IPS DF 4.7 (cell line): ENCODE results near the gene LGSN.
"Not testable (repeated sequence)": the region's sequence is repeated elsewhere in the genome, so short reads cannot be mapped to it uniquely, and the experiment has no call there.

Experiments
- DNase-seq: peaks from one replicate; pipeline ENCODE4 v3.0.0-alpha.2; 2013; ENCODE audit warnings: low spot score; ENCODE audit errors: extremely low read depth

LGSN gene

GRCh38 chr6:63319939-63320338 is at the start of gene LGSN:
TSS of gene LGSN (minus strand) at chr6:63319983. CDS start at chr6:63319943, 40 bp downstream.
- no peak for DNase-seq

- DNase-seq = no peak
These were observed 48.6 kb upstream of the LGSN start for GRCh38 chr6:63368347-63368746.

DNA sequence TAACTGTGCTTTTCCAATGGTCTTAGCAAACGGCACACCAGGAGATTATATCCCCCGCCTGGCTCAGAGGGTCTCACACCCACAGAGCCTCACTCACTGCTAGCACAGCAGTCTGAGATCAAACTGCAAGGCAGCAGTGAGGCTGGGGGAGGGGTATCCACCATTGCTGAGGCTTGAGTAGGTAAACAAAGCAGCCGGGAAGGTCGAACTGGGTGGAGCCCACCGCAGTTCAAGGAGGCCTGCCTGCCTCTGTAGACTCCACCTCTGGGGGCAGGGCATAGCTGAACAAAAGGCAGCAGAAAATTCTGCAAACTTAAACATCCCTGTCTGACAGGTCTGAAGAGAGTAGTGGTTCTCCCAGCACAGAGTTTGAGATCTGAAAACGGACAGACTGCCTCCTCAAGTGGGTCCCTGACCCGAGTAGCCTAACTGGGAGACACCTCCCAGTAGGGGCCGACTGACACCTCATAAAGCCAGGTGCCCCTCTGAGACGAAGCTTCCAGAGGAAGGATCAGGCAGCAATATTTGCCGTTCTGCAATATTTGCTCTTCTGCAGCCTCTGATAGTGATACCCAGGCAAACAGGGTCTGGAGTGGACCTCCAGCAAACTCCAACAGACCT is 42.8 kb upstream of the LGSN start:
- DNase-seq = not testable (repeated sequence)

DNA sequence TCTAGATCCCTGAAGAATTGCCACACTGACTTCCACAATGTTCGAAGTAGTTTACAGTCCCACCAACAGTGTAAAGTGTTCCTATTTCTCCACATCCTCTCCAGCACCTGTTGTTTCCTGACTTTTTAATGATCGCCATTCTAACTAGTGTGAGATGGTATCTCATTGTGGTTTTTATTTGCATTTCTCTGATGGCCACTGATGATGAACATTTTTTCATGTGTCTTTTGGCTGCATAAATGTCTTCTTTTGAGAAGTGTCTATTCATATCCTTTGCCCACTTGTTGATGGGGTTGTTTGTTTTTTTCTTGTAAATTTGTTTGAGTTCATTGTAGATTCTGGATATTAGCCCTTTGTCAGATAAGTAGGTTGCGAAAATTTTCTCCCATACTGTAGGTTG is 37.6 kb upstream of the LGSN start:
- not testable (repeated sequence) for DNase-seq

- DNase-seq = no peak
These were observed 35.8 kb upstream of the LGSN start for GRCh38 chr6:63355632-63356031.

DNA sequence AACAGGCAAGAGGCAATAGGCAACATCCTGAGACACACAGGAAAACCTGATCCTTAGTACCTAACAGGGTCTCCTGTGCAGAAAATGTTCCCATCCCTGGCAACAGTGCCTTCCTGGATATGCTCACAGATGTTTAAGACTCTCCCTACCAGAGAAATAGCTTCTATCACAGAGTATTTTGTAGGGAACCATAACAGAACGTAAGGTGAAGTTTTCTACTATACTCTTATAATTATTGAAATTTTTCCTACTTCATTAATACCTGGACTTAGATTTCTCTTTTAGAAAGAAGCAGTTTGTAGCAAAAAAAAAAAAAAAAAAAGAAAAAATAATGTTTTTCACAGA is 33.5 kb upstream of the LGSN start:
- DNase-seq = no peak

DNA sequence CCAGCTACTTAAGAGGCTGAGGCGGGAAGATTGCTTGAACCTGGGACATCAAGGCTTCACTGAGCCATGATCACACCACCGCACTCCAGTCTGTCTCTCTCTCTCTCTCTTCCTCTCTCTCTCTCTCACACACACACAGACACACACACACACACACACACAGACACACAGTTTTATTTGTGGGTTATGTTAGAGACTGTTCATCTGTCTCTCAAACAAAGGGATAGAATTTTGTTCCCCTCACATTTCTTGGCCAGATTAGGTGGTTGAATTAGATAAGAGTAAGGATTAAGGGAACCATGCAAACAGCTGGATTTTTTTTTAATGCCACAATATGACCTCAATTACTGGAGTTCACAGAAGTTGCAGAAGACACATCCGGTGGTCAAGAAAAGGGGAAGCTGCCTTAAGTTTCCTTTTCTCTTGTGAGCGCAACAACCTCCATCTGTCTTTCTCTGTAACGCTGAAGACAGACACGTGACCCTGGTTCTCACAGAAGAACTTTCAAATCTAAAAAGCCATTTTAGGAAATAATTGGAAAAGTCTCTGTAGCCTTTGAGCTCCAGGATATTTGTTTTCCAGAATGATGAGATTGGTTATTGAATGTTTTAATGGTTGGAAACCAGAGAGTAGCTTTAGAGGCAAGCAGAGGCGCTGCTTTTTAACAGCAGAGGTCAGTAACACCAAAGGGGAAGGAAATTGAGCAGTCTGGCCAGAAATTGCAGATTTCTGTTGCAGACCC is 32.9 kb upstream of the LGSN start:
- DNase-seq = peak; percentile 7

DNA sequence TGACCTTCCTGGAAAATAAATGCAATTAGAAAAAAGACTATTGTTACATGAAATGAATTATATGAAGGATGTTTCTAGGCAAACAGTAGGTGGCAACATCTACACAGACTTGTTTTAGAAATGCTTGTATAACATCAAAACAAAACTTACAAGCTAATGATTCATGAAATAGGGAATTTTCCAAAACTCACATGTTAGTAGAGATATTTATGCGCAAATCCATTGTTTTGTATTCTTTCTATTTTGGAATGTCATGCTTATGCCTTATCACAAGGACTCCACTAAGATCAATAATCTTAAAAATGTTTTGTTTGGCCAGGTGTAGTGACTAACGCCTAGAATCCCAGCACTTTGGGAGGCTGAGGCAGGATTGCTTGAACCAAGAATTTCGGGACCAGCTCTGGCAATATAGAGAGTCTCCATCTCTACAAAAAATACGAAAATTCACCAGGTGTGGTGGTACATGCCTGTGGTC is 32.3 kb upstream of the LGSN start:
- no peak for DNase-seq

GRCh38 chr6:63349401-63349800 is 29.6 kb upstream of the LGSN start:
- DNase-seq = no peak

GRCh38 chr6:63348836-63349235 is 29.1 kb upstream of the LGSN start:
- DNase-seq = no peak

DNA sequence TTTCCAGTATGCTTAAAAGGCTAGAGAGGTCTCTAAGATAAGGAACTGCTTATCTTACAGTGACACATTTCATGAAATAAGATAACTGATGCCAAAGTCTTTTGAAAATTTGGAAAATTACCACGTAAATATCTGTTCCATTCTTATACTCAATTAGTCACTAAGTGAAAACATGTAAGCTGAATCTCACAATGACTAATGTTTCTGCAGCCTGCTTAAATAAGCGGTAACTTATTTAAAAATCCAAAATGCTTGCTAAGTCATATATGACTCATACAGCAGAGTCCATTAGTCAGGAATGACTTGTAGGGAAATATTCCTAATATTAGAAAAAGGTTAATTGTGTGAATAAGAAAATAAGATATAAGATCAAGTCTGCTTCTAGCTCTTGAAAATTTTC is 27.8 kb upstream of the LGSN start:
- no peak for DNase-seq

- no peak for DNase-seq
These were observed 26.5 kb upstream of the LGSN start for GRCh38 chr6:63346217-63346835.

DNA sequence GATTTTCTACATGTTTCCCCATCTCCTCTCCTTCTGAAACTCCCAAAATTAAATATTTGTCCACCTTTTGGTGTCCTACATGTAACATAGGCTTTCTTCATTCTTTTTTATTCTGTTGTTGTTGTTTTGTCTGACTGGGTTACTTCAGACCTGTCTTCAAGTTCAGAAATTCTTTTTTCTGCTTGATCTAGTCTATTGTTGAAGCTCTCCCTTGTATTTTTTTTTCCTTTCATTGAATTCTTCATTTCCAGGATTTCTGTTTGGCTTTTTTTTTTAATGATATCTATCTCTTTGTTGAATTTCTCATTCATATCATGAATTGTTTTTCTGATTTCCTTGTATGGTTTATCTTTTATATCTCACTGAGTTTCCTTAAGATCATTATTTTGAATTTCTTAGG is 20.6 kb upstream of the LGSN start:
- DNase-seq = no peak

DNA sequence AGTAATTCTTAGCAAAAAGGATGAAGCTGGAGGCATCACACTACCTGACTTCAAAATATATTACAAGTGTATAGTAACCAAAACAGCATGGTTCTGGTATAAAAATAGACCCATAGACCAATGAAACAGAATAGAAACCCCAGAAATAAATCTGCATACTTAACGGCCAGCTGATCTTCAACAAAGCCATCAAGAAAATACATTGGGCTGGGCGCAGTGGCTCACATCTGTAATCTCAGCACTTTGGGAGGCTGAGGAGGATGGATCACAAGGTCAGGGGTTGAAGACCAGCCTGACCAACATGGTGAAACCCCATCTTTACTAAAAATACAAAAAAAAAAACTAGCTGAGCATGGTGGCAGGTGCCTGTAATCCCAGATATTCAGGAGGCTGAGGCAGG is 14.9 kb upstream of the LGSN start:
- not testable (repeated sequence) for DNase-seq

GRCh38 chr6:63333440-63333839 is 13.7 kb upstream of the LGSN start:
- DNase-seq = no peak

DNA sequence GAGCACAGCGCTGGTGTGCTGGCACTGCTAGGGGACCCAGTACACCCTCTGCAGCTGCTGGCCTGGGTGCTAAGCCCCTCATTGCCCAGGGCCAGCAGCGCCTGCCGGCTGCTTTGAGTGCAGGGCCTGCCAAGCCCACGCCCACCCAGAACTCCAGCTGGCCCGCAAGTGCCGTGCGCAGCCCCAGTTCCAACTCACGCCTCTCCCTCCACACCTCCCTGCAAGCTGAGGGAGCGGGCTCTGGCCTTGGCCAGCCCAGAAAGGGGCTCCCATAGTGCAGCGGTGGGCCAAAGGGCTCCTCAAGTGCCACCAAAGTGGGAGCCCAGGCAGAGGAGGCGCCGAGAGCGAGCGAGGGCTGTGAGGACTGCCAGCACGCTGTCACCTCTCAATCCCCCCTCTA is 6.8 kb upstream of the LGSN start:
- not testable (repeated sequence) for DNase-seq

DNA sequence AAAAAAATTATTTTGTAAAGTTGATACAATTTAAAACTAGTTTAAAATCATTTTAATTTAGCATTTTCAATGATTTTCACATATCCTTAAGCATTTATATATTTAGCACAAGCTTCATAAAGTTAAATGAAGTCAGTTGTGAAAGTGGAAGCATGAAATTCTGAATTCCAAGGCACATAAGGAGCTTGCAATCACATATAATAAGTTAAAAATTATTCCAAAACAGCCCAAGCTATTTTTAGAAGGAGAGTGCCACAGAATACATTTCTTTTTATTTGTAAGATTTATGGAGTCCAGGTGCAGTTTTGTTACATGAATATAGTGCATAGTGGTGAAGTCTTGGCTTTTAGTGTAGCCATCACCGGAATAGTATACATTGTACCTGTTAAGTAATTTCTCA is 3.2 kb upstream of the LGSN start:
- DNase-seq = no peak

- no peak for DNase-seq
These were observed 2.0 kb upstream of the LGSN start for GRCh38 chr6:63321821-63322220.

- DNase-seq = no peak
These were observed 2.1 kb downstream of the LGSN start for GRCh38 chr6:63317641-63318040.

- DNase-seq = no peak
These were observed 3.7 kb downstream of the LGSN start for GRCh38 chr6:63316113-63316512.

DNA sequence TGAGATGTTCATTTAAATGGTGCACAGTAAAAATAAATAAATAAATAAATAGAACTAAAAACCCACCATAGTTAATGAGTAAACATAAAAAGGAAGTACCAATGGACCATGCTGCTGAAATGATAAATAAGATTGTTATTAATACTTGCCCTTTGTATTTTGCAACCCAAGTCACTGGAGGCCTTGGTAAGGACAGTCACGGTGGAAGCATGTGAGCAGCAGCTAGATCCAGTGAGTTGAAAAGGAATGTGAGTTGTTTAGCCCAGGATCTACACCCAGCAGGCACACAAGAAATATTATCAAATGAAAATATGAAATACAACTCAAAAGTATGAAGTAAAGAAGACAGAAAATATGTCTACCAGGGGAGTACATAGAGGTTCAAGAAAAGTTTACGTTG is 6.7 kb downstream of the LGSN start:
- no peak for DNase-seq

DNA sequence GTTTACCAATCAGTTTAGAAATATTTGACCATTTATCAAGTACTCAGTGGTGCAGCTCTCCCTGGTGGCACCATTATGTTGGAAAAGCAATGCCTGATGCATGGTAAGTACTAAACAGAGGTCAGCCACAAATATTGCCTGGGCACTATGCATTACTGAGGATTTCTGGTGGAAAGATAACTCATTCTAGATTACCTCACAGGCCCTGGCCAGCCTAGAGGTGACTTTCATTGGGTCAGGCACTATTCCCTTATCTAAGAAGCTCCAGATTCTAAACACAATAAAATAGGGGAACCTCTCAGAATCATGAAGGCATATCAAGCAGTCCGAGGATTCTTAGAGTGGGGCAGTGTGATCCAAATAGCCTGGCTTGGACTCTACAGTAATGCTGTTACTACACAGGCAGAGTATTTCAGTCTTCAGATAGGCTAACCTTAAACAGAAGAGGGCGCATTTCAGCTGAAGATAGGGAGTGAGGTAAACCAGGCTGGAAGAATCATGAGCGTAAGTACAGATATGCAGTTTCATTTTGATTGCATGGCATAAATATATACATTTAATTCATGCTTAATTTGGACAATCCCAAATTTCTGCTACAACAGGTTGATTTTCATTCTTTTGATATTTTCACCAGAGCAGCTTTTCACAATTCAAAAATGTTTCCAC is 12.1 kb downstream of the LGSN start:
- peak; percentile 16 for DNase-seq
